Measurements from ENCODE around the gene PSMD10.

GRCh38 chrX:108055546-108055945 lies 35.8 kb downstream of the PSMD10 start:
- TF ChIP-seq CTCF (conservative IDR thresholded peaks at IDR 0.05; ENCODE audit: low read length) (no peak), EZH2phosphoT487 (IDR thresholded peaks at IDR 0.05; ENCODE audit: borderline replicate concordance, low read depth, low read length) (no peak)
